ENCODE results near the gene PCTP.

PCTP gene

GRCh38 chr17:55727920-55728319, 22.9 kb upstream of the PCTP start:
- Histone ChIP-seq H3K4me3 (no peak overlapping the region), H3K27ac (peak overlapping the region in 1 of 2 donors; percentile 37)
- TF ChIP-seq CTCF (IDR thresholded peaks at IDR 0.05), result no peak
- DNase-seq (ENCODE audit: low spot score), result no peak

GRCh38 chr17:55728361-55728760, 22.5 kb upstream of the PCTP start:
- Histone ChIP-seq H3K27ac (peak overlapping the region in 1 of 2 donors; percentile 25), H3K4me3 (no peak overlapping the region)
- no peak for TF ChIP-seq CTCF (IDR thresholded peaks at IDR 0.05)
- DNase-seq (ENCODE audit: low spot score), result no peak

DNA sequence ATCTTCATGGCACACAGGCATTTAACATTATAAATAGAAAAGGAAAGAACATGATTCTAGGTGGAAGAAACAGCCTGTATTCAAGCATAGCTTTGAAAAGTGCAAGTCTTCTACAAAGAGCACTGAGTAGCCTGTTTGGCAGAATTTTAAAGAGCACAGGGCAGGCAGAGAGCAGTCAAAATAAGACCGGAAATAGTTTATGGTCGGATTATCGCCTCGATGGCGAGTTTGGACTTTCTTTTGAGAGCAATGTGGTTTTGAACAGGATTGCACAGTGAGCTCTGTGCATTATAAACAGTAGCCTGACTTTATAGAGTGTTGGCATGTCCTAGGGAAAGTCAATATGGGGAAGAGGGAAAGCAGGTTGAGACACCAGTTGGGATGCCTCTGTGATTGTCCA, 22.0 kb upstream of the PCTP start:
- DNase-seq (ENCODE audit: low spot score), result no peak
- no peak for TF ChIP-seq CTCF (IDR thresholded peaks at IDR 0.05)
- peak overlapping the region in 1 of 2 donors; percentile 25 for H3K27ac ChIP-seq
- H3K4me3 ChIP-seq, result no peak overlapping the region

GRCh38 chr17:55729484-55729883, 21.4 kb upstream of the PCTP start:
- TF ChIP-seq CTCF (IDR thresholded peaks at IDR 0.05), result no peak
- no peak for DNase-seq (ENCODE audit: low spot score)
- Histone ChIP-seq H3K4me3 (no peak overlapping the region), H3K27ac (no peak overlapping the region)

- TF ChIP-seq CTCF (IDR thresholded peaks at IDR 0.05), result no peak
- DNase-seq (ENCODE audit: low spot score), result no peak
- H3K27ac ChIP-seq, result peak overlapping the region; percentile 9 to 78
- H3K4me3 ChIP-seq, result peak overlapping the region; percentile 5
Measured at GRCh38 chr17:55730380-55730779, 20.5 kb upstream of the PCTP start.

DNA sequence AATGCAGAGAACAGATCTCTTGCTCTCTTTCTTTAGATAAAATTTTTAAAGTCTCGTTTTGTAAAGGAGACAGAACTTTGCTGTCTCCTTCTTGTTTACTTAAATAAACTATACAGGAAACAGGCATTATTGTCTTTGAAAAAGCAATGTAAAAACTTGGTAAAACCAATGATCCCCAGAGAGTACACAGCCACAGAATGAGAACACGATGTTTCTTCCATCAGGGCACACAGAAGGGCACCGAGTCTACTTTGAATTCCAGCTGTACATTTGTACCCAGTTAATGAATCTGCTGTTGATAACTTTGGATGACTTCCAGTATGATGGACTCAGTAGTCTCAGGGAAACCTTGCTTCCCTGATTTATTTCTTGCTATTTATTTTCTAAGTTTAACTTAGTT, 20.0 kb upstream of the PCTP start:
- Histone ChIP-seq H3K4me3 (peak overlapping the region; percentile 5), H3K27ac (peak overlapping the region; percentile 9 to 78)
- DNase-seq (ENCODE audit: low spot score), result no peak
- no peak for TF ChIP-seq CTCF (IDR thresholded peaks at IDR 0.05)

DNA sequence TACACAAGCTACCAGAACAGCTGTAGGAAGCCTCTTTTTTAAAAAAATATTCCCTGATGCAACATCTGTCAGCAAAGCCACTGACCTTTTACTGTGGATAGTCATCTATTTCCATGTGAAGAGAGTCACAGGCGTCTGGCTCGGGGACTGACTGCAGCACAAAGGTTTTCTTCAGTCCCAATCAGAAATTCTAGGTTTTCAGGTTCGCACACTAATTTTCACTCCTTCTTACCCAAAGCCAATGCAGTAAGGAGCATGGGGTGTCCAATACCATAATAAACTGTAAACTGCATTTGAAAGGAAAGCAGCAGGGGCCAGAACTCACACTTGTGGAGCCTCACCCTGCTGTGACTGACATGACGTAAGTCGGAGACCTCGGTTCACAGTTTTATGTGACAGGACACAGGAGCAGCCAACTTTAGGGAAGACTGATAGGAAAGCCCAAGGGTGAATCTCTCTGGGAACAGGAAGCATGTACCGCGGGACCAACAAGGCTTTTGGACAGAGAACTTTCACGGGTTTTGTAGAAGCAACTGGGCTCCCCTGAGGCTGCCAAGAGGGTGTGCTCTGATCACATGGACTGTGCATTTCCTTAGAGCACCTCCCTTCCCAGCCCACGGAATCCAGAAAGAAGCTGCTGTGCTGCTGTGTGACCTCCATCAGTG, 19.1 kb upstream of the PCTP start:
- DNase-seq (ENCODE audit: low spot score), result no peak
- TF ChIP-seq CTCF (IDR thresholded peaks at IDR 0.05), result no peak
- H3K27ac ChIP-seq, result peak overlapping the region; percentile 9 to 78
- H3K4me3 ChIP-seq, result peak overlapping the region; percentile 50
